Fibroblast of skin of left biceps (primary cell): ENCODE measurements around the gene EFCAB3.
"Not testable (repeated sequence)": the region's sequence is repeated elsewhere in the genome, so short reads cannot be mapped to it uniquely, and the experiment has no call there.

Experiments used
- DNase-seq, 2 experiments: peaks; one replicate each; pipeline ENCODE4 v3.0.0-alpha.2; 2013; ENCODE audit warnings: low read depth in 2 of 2

Gene EFCAB3

DNA sequence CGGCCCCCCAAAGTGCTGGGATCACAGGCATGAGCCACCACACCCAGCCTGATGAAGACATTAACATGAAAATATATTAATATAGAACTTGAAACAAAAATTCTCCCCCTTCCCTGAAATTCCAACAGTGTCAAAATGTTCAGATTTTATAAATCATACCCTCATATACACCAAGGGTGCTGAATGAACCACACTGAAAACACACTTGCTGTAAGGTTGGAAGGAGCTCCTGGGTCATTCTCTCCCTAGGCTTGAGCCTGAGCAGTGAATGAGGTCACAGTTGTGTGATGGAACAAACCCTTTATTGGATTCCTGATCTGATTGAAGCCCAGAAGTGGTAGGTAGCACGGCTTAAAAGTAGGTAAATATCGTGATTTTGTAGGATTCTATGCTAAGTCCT lies at the start of gene EFCAB3:
TSS of gene EFCAB3 (plus strand) at position 301 of the 400 bp plus-strand sequence. CDS start 2,427 bp downstream, outside the sequence.
- DNase-seq: no peak

DNA sequence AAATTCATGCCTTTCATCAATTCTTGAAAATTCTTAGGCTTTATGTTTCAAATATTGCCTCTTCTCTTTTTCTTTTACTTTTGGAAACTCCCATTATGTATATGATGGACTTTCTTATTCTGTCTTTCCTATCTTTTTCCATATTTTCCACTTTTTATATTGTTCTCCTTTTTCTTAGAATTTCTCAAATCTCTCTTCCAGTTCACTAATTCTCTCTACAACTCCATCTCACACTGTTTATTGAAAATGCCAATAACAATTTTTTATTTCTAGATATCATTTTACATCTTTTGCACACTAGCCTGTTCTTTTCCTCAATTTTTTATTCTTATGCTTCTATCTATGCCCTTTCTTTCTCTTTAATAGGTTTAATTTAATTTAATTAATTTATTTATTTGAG lies 43.8 kb upstream of the EFCAB3 start:
- DNase-seq: no peak

DNA sequence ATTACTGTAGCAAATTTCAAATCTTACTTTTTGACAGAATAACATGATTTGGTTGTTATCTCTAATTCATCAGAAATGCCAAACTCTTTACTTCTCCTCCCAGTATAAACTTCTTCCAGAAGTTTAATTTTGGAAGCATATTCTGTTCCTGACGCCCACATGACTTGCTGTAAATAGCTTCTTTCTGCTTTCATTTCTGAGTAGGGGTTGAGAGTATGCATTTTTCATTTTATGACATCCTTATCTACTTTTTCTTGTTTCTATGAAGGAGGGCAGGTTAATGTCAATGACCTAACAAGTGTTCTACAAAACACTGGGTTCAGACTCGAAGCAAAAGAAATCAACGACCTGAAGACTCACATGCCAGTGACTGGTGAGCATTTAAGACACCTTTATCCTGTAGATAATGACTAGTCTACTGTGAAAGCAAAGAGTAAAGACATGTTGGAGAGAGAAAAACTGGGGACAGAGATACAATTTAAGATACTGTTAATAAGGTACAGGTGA lies 36.5 kb upstream of the EFCAB3 start:
- no peak for DNase-seq

DNA sequence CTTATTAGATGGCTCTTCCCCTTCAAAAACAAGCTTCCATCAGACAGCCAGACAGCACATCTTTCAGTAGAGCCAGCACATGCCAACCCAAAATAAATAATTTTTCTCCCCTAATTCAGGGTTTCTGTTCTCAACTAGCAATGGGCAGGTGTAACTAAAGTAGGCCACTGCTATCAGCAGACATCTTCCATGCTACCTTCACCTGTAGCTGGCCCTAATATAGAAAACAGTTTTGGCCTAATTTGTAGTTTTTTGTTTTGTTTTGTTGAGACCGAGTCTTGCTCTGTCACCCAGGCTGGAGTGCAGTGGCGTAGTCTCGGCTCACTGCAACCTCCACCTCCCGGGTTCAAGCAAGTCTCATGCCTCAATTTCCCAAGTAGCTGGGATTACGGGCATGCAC lies 29.2 kb upstream of the EFCAB3 start:
- no peak for DNase-seq

DNA sequence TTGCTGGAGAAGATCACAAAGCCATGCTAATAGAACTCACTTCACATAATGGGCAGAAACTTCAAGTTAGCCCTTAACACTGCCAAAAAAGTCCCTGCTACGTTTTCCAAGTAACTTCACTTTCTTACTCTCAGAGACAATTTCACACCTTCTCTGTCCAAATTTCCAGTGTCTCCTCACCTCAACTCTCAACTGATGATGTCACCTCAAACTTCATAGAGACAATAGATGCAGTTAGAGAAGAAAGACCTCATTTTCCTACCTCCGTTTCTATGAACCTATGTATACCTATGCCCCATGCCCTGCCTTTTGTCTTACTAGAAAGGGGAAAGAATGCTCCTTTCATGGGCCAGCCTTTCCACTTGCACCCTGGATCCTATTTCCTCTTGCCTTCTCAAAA lies 14.2 kb upstream of the EFCAB3 start:
- DNase-seq: no peak

DNA sequence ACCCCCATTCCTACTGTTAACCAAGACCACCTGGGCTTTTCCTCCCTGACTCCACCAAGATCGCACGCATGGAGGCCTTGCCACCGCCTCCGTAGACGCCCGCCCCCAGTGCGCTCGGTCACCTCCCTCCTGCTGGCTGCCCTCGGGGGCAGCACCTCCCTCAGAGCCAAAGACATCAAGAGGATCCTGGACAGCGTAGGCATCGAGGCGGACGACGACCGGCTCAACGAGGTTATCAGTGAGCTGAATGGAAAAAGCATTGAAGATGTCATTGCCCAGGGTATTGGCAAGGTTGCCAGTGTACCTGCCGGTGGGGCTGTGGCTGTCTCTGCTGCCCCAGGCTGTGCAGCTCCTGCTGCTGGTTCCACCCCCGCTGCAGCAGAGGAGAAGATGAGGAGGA lies 1.2 kb downstream of the EFCAB3 start:
- DNase-seq: no peak

DNA sequence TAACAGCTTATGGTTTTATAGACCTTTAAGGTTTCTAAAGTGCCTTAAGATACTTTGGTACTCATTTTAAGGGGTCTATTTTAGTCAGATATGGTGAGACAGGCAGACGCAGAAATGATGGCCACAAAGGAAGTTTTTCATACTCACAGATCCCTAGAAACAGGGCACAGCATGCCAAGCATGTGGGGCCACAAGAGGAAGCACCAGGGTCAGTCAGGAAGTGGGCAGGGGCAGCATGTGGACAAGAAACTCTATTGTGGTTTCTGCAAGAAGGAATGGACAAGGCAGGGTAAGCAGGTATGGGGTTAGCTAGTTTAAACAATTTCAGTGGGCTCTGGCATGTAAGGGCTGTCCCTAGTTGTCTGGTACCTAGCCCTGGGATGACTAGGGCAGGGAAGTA lies 8.5 kb downstream of the EFCAB3 start:
- no peak for DNase-seq

DNA sequence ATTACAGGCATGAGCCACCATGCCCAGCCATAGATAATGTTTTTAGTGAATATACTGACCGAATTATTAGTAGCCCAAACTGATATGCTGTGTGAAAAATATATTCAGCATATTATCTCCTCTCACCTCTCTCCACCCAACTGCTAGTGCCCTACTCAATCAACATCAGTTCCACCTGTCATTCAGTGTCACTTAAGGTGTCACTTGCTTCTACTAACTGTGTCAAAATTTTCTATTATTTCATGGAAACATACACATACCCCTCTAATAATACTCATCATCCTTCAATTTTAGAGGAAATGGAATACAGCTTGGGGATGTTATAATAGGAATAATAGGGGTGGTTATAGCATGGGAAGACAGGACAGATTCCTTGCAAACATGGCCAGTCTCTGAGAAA lies 12.6 kb downstream of the EFCAB3 start:
- no peak for DNase-seq

DNA sequence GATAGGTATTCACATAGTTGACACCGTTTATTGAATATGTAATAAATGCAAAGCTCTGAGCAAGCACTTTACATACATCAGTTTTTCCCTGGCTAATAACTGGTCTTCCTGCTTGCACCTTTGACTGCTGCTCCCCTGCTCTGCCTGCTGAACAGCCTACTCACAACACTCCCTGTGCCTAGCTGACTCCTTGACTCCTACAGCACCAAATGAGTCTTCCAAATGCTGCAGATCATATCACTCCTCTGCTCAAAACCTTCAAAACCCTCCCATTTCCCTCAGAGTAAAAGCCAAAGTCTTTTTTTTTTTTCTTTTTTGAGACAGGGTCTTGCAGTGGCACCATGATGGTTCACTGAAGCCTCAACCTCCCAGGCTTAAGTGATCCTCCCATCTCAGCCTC lies 18.5 kb downstream of the EFCAB3 start:
- no peak for DNase-seq

DNA sequence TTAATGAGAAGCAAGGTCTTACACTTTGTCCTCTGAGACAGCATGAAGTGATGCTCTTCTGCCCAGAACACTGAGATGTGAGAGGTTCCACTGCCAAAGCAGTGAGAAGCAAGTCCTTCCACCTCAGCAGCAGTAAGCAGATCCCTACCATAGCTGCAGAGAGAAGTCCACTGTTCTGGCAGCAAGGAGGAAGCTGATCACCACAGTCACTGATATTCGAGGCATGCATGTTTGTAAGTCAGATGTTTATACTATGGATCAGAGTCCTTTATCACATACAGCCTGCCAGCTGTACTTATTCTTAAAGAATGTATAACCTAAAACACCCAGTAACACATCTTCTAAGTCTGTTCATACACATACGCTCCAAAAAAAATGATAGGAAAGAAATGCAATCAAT lies 25.1 kb downstream of the EFCAB3 start:
- no peak for DNase-seq

DNA sequence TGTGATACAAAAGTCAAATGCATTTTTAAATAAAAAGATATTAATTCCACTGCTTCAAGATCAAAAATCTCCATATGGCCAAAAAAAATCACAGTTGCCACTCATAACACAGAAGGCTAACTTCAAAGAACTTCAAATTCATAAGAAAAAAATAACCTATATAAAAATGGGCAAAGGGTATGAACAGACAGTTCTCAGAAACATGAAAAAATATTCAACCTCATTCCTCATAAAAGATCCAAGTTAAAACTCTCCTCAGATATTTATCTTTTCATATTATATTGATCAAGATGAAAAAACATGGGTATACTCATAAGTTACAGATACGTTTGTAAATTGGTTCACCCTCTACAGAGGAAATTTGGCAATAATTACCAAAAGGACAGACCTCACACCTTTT lies 32.7 kb downstream of the EFCAB3 start:
- not testable (repeated sequence) for DNase-seq

DNA sequence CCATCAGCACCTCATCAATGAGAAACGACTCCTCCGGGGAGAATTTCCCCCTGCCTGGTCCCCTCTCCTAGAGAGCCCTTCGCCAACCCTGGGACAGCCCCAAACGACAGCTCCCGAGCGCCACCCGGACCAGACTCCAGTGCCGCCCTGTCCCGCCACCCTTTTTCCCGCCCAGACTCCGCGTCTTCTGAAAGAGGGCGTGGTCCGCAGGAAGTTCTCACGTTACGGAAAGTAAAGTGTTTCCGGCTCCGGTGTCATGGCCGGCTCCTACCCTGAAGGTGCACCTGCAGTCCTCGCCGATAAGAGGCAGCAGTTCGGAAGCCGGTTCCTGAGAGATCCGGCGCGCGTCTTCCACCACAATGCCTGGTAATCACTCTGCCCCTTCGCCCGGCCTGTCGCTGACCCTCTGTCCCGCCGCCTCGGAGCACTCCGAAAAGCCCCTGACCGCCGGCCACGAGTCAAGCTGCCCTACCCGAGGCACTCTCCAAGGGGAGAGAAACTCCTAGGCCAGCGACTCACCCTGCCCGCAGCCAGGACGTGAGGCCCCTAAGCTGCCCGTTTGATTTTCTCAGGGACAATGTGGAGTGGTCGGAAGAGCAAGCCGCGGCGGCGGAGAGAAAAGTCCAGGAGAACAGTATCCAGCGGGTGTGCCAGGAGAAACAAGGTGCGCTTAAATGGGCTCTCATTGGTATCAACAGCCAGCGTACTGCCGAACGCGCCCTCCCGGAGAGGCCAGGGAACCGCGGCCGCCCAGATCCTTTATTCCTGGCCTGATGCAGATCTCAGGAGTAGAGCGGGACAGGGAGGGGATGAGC lies 43.5 kb downstream of the EFCAB3 start, which contains the start of gene METTL2A:
TSS of gene METTL2A (plus strand) at position 251 of the 815 bp plus-strand sequence. CDS start at position 257, 6 bp downstream.
- DNase-seq: peak; percentile 31 to 42

DNA sequence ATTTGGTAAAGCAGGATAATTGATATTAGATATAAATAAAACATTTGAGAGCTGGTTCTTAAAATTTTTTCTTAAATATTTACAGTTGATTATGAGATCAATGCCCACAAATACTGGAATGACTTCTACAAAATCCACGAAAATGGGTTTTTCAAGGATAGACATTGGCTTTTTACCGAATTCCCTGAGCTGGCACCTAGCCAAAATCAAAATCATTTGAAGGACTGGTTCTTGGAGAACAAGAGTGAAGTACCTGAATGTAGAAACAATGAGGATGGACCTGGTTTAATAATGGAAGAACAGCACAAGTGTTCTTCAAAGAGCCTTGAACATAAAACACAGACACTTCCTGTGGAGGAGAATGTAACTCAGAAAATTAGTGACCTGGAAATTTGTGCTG lies 45.9 kb downstream of the EFCAB3 start:
- not testable (repeated sequence) for DNase-seq

DNA sequence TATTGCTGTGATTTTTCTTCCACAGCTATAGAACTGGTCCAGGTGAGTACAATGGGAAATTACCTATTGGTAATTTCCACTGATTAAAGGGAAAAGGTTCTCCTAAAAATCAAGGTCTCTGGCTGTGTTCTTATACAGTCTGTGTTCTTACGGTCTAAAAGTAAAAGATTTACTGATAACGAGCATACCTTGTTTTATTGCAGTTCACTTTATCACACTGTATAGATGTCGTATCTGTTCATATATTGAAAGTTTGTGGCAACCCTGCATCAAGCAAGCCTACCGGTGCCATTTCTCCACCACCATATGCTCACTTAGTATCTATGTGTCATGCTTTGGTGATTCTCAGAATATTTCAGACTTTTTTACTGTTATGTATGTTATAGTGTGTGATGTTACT lies 54.9 kb downstream of the EFCAB3 start:
- not testable (repeated sequence) for DNase-seq

DNA sequence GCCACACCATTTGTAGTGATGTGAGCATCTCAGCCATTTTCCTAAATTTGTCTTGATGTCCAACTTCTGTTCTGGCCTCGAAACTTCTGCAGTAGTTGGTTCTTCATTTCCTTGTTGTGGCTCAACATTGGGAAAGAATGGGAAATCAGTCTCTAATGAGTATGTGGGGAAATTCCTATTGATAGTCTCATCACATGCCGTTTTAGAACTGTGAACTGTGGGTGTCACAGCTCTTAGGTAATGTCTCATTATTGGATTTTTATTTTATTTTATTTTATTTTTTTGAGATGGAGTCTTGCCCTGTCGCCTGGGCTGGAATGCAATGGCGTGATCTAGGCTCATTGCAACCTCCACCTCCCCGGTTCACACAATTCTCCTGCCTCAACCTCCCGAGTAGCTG lies 60.8 kb downstream of the EFCAB3 start:
- not testable (repeated sequence) for DNase-seq

DNA sequence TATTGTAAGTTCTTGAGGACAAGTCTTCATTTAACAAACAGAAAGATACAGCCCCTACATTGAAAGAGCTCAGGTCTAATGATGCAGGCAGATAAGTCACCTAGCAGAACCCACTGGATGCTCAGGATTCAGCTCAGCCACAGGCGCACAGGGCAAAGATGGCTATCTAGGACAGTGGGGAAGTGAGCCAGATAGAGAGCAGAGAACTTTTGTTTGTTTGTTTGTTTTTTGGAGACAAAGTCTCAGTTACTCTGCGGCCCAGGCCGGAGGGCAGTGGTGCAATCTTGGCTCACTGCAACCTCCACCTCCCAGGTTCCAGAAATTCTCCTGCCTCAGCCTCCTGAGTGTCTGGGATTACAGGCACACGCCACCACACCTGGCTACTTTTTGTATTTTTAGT lies 63.7 kb downstream of the EFCAB3 start:
- DNase-seq: no peak

DNA sequence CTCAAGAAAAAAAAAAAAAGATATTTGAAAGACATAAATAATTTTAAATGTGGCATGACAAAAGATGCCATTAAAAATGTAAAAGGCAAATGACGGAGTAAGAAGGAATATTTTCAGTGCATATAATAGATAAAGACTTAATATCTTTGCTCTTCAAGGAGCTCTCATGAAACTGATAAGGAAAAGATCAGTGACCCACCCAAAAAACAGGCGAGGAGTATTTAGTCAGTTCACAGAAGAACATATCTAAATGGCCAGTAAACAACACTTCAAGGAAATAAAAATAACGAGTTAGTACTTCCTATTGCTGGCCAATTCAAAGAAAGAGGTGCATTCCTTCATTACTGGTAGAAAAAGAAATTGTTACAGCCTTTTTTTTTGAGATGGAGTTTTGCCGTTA lies 65.4 kb downstream of the EFCAB3 start:
- not testable (repeated sequence) for DNase-seq

DNA sequence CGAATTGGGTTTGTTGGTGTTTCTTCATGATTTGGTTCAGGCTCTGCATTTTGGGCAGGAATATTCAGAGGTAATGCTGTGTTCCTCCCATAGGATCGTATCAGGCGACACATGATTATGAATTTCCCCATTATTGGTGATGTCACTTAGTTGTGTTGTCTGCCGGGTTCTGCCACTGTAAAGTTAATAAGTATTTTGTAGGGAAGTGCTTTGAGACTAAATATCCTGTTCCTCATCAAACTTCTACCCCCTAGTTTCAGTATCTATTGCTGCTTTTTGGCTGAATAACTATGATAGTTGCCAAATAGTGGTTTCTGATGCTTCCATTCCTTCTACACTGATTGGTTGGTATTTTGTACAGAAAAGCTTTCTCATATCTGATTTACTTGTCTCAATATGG lies 71.8 kb downstream of the EFCAB3 start:
- DNase-seq: not testable (repeated sequence)

DNA sequence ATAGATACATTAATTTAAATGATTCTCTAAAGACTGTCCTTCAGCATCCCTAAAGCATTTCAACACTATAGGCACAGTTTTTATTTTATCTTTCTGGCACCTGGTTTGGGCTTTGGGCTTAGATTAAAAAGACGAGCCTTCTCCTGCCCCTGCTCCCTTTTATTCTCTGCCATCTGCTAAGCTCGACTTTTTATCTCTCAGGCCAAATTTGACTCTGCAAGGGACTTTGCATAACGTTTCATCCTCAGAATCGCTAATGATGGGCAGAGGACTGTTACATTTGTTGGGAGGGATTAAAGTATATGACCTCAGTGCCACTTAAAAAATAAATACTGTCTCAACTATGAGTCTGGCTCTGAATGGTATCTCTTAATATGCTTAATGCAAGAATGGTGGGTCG lies 72.7 kb downstream of the EFCAB3 start:
- not testable (repeated sequence) for DNase-seq

DNA sequence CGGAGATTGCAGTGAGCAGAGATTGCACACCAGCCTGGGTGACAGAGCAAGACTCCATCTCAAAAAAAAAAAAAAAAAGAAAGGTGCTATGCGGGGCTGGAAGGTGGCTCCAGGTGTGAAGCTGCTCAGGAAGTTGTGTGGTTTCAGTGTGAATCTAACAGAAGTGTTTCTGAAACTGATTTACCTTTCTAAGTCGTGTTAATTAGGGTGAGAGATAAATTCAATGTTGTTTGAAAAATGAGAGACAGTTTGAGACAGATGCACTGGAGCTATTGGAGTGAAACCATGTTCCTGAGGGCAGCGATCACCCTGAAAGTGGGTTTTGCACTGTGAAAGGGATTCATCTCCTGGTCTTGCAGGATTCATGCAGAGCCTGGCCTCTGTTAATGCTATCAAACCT lies 73.3 kb downstream of the EFCAB3 start:
- not testable (repeated sequence) for DNase-seq

DNA sequence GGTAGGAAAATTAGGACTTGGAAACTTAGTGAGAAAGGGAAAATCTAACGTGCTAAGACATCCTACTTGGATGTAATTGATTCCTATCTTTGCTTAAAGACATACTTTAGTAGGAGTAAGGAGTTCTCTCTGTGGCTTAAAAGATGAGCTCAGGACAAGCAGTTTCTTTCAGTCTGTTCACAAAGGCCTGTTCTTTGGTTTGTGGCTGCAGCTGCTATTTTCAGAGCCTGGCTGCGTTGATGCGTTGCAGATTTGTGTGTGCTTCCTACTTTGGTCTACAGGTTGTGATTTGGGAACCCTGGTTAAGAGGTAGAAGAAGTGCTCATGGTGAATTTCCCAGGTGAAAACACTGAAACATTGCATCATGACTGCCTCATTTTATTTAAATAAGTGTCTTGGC lies 73.8 kb downstream of the EFCAB3 start:
- DNase-seq: not testable (repeated sequence)

DNA sequence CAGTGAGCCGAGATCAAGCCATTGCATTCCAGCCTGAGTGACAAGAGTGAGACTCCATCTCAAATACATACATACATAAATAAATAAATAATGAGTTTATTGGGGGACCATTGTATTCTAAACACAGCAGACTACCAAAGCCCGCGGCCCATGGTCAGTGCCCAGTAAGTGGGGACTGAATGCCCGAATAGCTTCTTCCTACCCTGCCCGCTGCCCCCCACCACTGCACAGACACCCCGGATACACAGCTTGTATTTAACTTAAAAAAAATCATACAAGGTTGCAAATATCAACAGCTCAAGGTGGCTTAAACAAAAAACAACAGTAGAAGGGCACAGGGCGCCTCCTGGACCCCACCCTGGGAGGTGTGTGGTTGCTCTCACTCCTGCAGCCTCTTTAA lies 75.7 kb downstream of the EFCAB3 start:
- DNase-seq: no peak

DNA sequence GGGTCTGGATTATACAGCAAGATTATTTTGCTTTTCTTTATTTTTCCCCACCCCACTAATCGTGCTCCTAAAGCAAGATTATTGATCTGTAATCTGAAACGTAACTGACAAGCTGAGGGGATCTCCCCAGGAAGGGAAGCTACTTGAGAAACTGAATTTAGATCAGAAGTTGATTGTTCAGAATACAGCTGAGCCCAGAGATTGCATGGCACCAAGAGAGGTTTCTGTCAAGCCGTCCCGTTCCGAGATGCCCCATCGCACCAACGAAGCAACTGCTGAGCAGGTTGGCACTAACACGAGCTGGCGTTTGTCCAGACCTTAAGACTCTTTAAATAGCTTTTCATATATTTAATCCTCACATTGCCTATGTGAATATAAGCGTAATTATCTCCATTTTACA lies 78.1 kb downstream of the EFCAB3 start:
- not testable (repeated sequence) for DNase-seq
